T-helper 9 cell (primary cell): Measurements from ENCODE around the gene UBL3.

Experiments
- DNase-seq: peaks from one replicate; pipeline ENCODE4 v3.0.0-alpha.2; 2020

The UBL3 gene

GRCh38 chr13:29808264-29808663 is 42.2 kb downstream of the UBL3 start:
- no peak for DNase-seq

GRCh38 chr13:29805994-29806979 is 44.1 kb downstream of the UBL3 start:
- DNase-seq = no peak

- no peak for DNase-seq
These were observed 47.2 kb downstream of the UBL3 start for GRCh38 chr13:29803221-29803620.

GRCh38 chr13:29802621-29803020 is 47.8 kb downstream of the UBL3 start:
- DNase-seq = no peak

- no peak for DNase-seq
These were observed 48.6 kb downstream of the UBL3 start for GRCh38 chr13:29801737-29802305.

- no peak for DNase-seq
These were observed 49.3 kb downstream of the UBL3 start for GRCh38 chr13:29801102-29801501.

GRCh38 chr13:29800687-29801086 is 49.7 kb downstream of the UBL3 start:
- DNase-seq = no peak

GRCh38 chr13:29799041-29799440 is 51.4 kb downstream of the UBL3 start:
- DNase-seq = no peak

- no peak for DNase-seq
These were observed 58.2 kb downstream of the UBL3 start for GRCh38 chr13:29791997-29792780.

GRCh38 chr13:29791508-29791907 is 58.9 kb downstream of the UBL3 start:
- DNase-seq = no peak

- DNase-seq = no peak
These were observed 63.7 kb downstream of the UBL3 start for GRCh38 chr13:29786698-29787097.

GRCh38 chr13:29785978-29786377 is 64.4 kb downstream of the UBL3 start:
- DNase-seq = no peak

- no peak for DNase-seq
These were observed 67.6 kb downstream of the UBL3 start for GRCh38 chr13:29782798-29783197.

GRCh38 chr13:29774830-29775229 is 75.6 kb downstream of the UBL3 start:
- no peak for DNase-seq

GRCh38 chr13:29771247-29771646 is 79.2 kb downstream of the UBL3 start:
- no peak for DNase-seq

- DNase-seq = no peak
These were observed 83.4 kb downstream of the UBL3 start for GRCh38 chr13:29767006-29767405.

- DNase-seq = no peak
These were observed 86.8 kb downstream of the UBL3 start for GRCh38 chr13:29763436-29764180.

GRCh38 chr13:29761815-29762214 is 88.6 kb downstream of the UBL3 start:
- DNase-seq = no peak

GRCh38 chr13:29761160-29761559 is 89.3 kb downstream of the UBL3 start:
- no peak for DNase-seq

GRCh38 chr13:29760544-29760943 is 89.9 kb downstream of the UBL3 start:
- no peak for DNase-seq

GRCh38 chr13:29758531-29759114 is 91.8 kb downstream of the UBL3 start:
- peak; percentile 45 for DNase-seq

GRCh38 chr13:29756506-29756905 is 93.9 kb downstream of the UBL3 start:
- no peak for DNase-seq
